ENCODE measurements around the gene FANCI. TPM values are rescaled to one million over a fixed set of nuclear protein-coding genes. Genes with fewer than 3 reads are reported as not detected.

The FANCI gene
- total RNA-seq, 1 donor from 2014 or later, result 5.5 TPM

DNA sequence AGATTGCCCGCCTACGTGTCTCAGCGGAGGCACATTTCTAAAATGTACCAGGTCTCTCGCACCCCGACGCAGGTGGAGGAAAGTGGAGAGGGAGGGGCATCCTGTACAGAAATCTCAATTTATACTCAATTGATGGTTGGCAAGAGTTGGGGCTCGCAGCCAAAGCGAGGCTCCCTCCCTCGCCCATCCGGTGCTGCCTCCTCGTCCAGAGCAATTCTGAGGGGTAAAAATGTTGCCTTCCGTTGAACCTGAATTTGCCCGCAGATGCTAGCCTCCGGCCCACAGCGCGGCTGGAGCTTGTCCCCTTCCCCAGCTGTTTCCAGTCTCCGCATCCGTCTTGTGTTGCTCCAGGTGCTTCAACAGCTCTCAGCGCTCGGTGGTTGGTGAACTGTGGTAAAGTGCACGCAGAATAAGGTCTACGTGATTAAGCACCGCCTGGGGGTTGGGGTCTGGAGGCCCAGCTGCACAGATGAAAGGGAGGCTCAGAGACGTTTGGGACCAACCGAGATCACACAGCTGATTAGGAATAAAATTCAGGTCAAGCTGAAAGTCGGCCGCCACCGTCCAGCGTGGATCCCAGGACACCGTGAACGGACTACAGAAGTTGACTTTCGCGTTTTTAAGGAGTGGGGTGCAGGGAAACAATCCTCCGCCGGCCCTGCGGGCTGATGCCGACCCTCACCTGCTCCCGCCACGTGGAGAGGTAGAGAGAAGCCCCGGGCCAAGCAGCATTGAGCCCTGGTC is 91.7 kb downstream of the FANCI start:
- Histone ChIP-seq H3K27me3 (ENCODE audit: control insufficient read depth, insufficient read depth, low read length) (no peaks in the 10 kb centered on the region), H3K4me3 (ENCODE audit: low read depth, low read length) (peak overlapping the region; percentile 56), H3K36me3 (ENCODE audit: control insufficient read depth, insufficient read depth, low read length) (peaks cover 17% of the 10 kb centered on the region)
- no peak for FAIRE-seq
- TF ChIP-seq, protein P1, sequence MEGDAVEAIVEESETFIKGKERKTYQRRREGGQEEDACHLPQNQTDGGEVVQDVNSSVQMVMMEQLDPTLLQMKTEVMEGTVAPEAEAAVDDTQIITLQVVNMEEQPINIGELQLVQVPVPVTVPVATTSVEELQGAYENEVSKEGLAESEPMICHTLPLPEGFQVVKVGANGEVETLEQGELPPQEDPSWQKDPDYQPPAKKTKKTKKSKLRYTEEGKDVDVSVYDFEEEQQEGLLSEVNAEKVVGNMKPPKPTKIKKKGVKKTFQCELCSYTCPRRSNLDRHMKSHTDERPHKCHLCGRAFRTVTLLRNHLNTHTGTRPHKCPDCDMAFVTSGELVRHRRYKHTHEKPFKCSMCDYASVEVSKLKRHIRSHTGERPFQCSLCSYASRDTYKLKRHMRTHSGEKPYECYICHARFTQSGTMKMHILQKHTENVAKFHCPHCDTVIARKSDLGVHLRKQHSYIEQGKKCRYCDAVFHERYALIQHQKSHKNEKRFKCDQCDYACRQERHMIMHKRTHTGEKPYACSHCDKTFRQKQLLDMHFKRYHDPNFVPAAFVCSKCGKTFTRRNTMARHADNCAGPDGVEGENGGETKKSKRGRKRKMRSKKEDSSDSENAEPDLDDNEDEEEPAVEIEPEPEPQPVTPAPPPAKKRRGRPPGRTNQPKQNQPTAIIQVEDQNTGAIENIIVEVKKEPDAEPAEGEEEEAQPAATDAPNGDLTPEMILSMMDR (IDR thresholded peaks at IDR 0.05; ENCODE audit: insufficient read depth, low read length, severe bottlenecking), result no peak
- DNase-seq (ENCODE audit: low read depth), result no peak

DNA sequence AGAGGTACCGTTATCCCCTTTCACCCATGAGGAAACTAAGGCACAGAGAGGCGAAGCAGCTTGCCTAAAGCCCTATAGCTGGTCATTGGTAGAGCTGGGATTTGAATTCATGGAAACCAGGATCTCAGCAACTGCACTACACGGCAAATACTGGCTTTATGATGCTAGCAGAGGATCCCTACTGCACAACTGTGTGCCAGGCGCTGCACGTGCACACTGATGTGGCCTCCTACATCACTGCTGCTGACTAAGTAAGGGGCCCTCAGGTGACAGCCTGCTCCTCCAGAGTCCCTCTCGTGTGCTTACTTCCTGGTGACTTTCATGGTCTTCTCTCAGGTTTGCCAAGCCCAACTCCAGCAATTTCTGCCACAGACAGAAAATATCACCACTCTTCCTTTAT is 94.3 kb downstream of the FANCI start:
- DNase-seq (ENCODE audit: low read depth) (no peak), FAIRE-seq (no peak)
- Histone ChIP-seq H3K27me3 (ENCODE audit: control insufficient read depth, insufficient read depth, low read length) (peaks cover 8% of the 10 kb centered on the region), H3K36me3 (ENCODE audit: control insufficient read depth, insufficient read depth, low read length) (peaks cover 3% of the 10 kb centered on the region), H3K4me3 (ENCODE audit: low read depth, low read length) (no peak overlapping the region)
- TF ChIP-seq, protein P1 (IDR thresholded peaks at IDR 0.05; ENCODE audit: insufficient read depth, low read length, severe bottlenecking), result no peak

DNA sequence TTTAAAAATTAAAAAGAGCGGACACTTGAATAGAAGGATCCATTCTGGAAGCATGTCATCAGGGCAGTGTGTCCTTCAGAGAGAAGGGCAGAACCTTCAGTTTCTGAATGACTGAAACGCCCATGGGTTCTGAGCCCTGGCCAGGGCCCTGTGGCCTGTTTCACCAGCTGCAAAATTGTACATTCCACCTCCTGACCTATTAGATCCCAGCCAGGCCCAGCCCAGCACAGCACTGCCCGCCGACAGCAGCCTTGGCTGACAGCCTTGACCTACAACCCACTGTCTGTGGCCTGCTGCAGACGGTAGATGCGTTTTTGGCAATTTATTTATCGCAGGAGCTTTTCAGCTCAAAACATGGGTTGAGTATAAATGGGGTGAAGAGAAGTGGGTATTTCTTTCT is 96.8 kb downstream of the FANCI start:
- DNase-seq (ENCODE audit: low read depth) (no peak), FAIRE-seq (no peak)
- H3K27me3 ChIP-seq (ENCODE audit: control insufficient read depth, insufficient read depth, low read length), result peaks cover 8% of the 10 kb centered on the region
- no peak overlapping the region for H3K4me3 ChIP-seq (ENCODE audit: low read depth, low read length)
- TF ChIP-seq, protein P1 (IDR thresholded peaks at IDR 0.05; ENCODE audit: insufficient read depth, low read length, severe bottlenecking), result no peak
- H3K36me3 ChIP-seq (ENCODE audit: control insufficient read depth, insufficient read depth, low read length), result no peaks in the 10 kb centered on the region

DNA sequence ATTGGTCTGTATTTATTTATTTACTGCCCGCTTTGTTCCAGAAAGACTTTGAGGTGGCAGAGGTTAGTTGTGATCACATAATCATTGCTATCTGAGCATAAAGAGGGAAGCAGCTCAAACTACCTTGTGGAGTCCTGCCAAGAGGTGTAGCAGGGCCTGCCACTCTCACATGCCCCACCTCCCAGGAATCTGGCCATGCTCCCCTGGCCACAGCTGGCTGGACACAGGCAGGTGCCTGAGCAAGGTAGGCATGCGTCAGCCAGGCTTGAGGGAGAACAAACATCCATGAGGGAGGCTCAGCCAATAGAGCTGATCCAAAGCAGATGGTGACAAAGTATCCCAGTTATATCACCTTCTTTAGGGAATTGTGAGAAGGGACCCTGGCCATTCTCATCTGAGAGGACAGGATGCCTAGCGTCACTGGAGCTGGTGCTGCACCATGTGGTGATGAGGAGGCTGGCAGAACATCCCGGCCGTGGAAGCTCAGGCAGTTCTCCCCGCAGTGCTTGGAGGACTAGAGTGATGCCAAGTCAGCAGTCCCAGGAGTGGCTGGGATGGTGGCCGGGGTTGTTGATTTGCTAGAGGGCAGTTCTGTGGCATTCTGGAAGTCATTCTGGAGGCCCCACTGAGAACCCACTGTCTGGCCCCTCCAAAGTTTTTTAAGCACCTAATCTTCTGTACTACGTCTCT is 97.7 kb downstream of the FANCI start:
- Histone ChIP-seq H3K4me3 (ENCODE audit: low read depth, low read length) (no peak overlapping the region), H3K36me3 (ENCODE audit: control insufficient read depth, insufficient read depth, low read length) (no peaks in the 10 kb centered on the region), H3K27me3 (ENCODE audit: control insufficient read depth, insufficient read depth, low read length) (peaks cover 10% of the 10 kb centered on the region)
- TF ChIP-seq, protein P1 (IDR thresholded peaks at IDR 0.05; ENCODE audit: insufficient read depth, low read length, severe bottlenecking), result no peak
- DNase-seq (ENCODE audit: low read depth) (no peak), FAIRE-seq (no peak)

DNA sequence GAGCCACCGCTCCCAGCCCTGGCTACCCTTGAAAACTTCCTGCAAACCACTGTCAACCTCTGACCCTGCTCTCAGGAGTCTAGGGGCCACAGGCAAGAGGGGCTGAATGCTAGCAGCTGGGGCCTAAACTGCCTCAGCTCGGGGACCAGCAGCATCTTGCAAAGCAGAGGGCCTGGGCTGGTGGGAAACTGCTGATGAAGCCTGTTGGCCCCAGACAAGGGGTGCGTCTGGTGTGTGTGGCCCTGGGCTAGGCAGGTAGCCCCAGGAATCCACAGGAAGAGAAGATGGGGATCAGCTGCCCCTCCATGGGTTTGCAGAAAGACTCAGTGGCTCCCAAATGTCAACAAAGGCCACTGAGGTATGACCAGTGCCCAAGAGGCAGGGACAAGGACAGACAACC is 99.1 kb downstream of the FANCI start:
- FAIRE-seq, result no peak
- H3K27me3 ChIP-seq (ENCODE audit: control insufficient read depth, insufficient read depth, low read length), result peaks cover 14% of the 10 kb centered on the region
- no peak overlapping the region for H3K4me3 ChIP-seq (ENCODE audit: low read depth, low read length)
- DNase-seq (ENCODE audit: low read depth), result no peak
- no peaks in the 10 kb centered on the region for H3K36me3 ChIP-seq (ENCODE audit: control insufficient read depth, insufficient read depth, low read length)
- TF ChIP-seq, protein P1 (IDR thresholded peaks at IDR 0.05; ENCODE audit: insufficient read depth, low read length, severe bottlenecking), result no peak

Measured in bronchial epithelial cell (primary cell).